RKO (cell line): ENCODE measurements around the gene CDH9.

Source experiments
- DNase-seq: peaks from one replicate; pipeline ENCODE4 v3.0.0-alpha.2; 2016; ENCODE audit warnings: low spot score

Gene CDH9

GRCh38 chr5:27038476-27038875, at the start of gene CDH9:
Gene CDH9 (minus strand): TSS chr5:27038586. CDS start chr5:26988333, 50,253 bp downstream.
- DNase-seq: no peak

GRCh38 chr5:27087747-27088146, 49.4 kb upstream of the CDH9 start:
- DNase-seq: no peak

GRCh38 chr5:27083449-27084415, 45.3 kb upstream of the CDH9 start:
- DNase-seq: no peak

GRCh38 chr5:27080147-27080546, 41.8 kb upstream of the CDH9 start:
- DNase-seq: no peak

- DNase-seq: no peak
These were observed 24.1 kb upstream of the CDH9 start for GRCh38 chr5:27062451-27062850.

GRCh38 chr5:27048510-27048909, 10.1 kb upstream of the CDH9 start:
- DNase-seq: no peak

GRCh38 chr5:27041372-27041771, 3.0 kb upstream of the CDH9 start:
- no peak for DNase-seq

GRCh38 chr5:27034565-27034964, 3.8 kb downstream of the CDH9 start:
- no peak for DNase-seq

GRCh38 chr5:27026801-27027200, 11.6 kb downstream of the CDH9 start:
- DNase-seq: no peak

GRCh38 chr5:27026063-27026462, 12.3 kb downstream of the CDH9 start:
- no peak for DNase-seq

- no peak for DNase-seq
These were observed 16.9 kb downstream of the CDH9 start for GRCh38 chr5:27021471-27021870.

- peak; percentile 61 for DNase-seq
These were observed 17.4 kb downstream of the CDH9 start for GRCh38 chr5:27020973-27021372.

GRCh38 chr5:27015758-27016157, 22.6 kb downstream of the CDH9 start:
- no peak for DNase-seq

GRCh38 chr5:27011274-27011673, 27.1 kb downstream of the CDH9 start:
- DNase-seq: no peak

GRCh38 chr5:27010646-27011045, 27.7 kb downstream of the CDH9 start:
- no peak for DNase-seq

- DNase-seq: no peak
These were observed 28.9 kb downstream of the CDH9 start for GRCh38 chr5:27009540-27009915.

GRCh38 chr5:27008604-27009539, 29.5 kb downstream of the CDH9 start:
- no peak for DNase-seq

- DNase-seq: no peak
These were observed 31.3 kb downstream of the CDH9 start for GRCh38 chr5:27007121-27007520.

- no peak for DNase-seq
These were observed 51.4 kb downstream of the CDH9 start for GRCh38 chr5:26986985-26987384.

GRCh38 chr5:26981750-26982149, 56.6 kb downstream of the CDH9 start:
- no peak for DNase-seq

GRCh38 chr5:26959290-26959689, 79.1 kb downstream of the CDH9 start:
- DNase-seq: no peak

- no peak for DNase-seq
These were observed 83.2 kb downstream of the CDH9 start for GRCh38 chr5:26955161-26955560.

- DNase-seq: no peak
These were observed 89.5 kb downstream of the CDH9 start for GRCh38 chr5:26948921-26949320.
